ENCODE data around the gene MYO7B.

MYO7B gene

GRCh38 chr2:127552846-127553245, 17.4 kb downstream of the MYO7B start:
- H3K9ac ChIP-seq (ENCODE audit: insufficient read length), result no peak overlapping the region
- TF ChIP-seq EZH2 (IDR thresholded peaks at IDR 0.05), result no peak
- no peak for TF ChIP-seq FOXP2 (optimal IDR thresholded peaks at IDR 0.05; ENCODE audit: control extremely low read depth, extremely low read length, insufficient read depth)
- no peak for TF ChIP-seq POLR2AphosphoS5 (IDR thresholded peaks at IDR 0.05; ENCODE audit: borderline replicate concordance, low read depth, low read length)
- no peak overlapping the region for H3K27ac ChIP-seq
- H3K4me3 ChIP-seq, result no peak overlapping the region
- DNase-seq (ENCODE audit: low read depth, low spot score), result no peak
- no peaks in the 10 kb centered on the region for H3K36me3 ChIP-seq (ENCODE audit: insufficient read depth, low read length)
- H3K9me3 ChIP-seq (ENCODE audit: low read depth, low read length), result no peaks in the 10 kb centered on the region

GRCh38 chr2:127558911-127559310, 23.4 kb downstream of the MYO7B start:
- no peak for TF ChIP-seq POLR2AphosphoS5 (IDR thresholded peaks at IDR 0.05; ENCODE audit: borderline replicate concordance, low read depth, low read length)
- TF ChIP-seq FOXP2 (optimal IDR thresholded peaks at IDR 0.05; ENCODE audit: control extremely low read depth, extremely low read length, insufficient read depth), result no peak
- TF ChIP-seq EZH2 (IDR thresholded peaks at IDR 0.05), result no peak
- Histone ChIP-seq H3K27ac (no peak overlapping the region), H3K9ac (ENCODE audit: insufficient read length) (no peak overlapping the region), H3K4me3 (no peak overlapping the region), H3K36me3 (ENCODE audit: insufficient read depth, low read length) (no peaks in the 10 kb centered on the region), H3K9me3 (ENCODE audit: low read depth, low read length) (no peaks in the 10 kb centered on the region)
- DNase-seq (ENCODE audit: low read depth, low spot score), result no peak

GRCh38 chr2:127559454-127559853, 24.0 kb downstream of the MYO7B start:
- Histone ChIP-seq H3K9me3 (ENCODE audit: low read depth, low read length) (no peaks in the 10 kb centered on the region), H3K27ac (no peak overlapping the region), H3K36me3 (ENCODE audit: insufficient read depth, low read length) (no peaks in the 10 kb centered on the region), H3K9ac (ENCODE audit: insufficient read length) (no peak overlapping the region), H3K4me3 (no peak overlapping the region)
- TF ChIP-seq POLR2AphosphoS5 (IDR thresholded peaks at IDR 0.05; ENCODE audit: borderline replicate concordance, low read depth, low read length), result no peak
- no peak for DNase-seq (ENCODE audit: low read depth, low spot score)

- TF ChIP-seq FOXP2 (optimal IDR thresholded peaks at IDR 0.05; ENCODE audit: control extremely low read depth, extremely low read length, insufficient read depth), result no peak
- H3K36me3 ChIP-seq (ENCODE audit: insufficient read depth, low read length), result no peaks in the 10 kb centered on the region
- H3K9ac ChIP-seq (ENCODE audit: insufficient read length), result no peak overlapping the region
- no peak for DNase-seq (ENCODE audit: low read depth, low spot score)
- no peak overlapping the region for H3K4me3 ChIP-seq
- no peak overlapping the region for H3K27ac ChIP-seq
- H3K9me3 ChIP-seq (ENCODE audit: low read depth, low read length), result no peaks in the 10 kb centered on the region
Measured at GRCh38 chr2:127560201-127560930, 24.9 kb downstream of the MYO7B start.

GRCh38 chr2:127560931-127561280, 25.4 kb downstream of the MYO7B start:
- H3K36me3 ChIP-seq (ENCODE audit: insufficient read depth, low read length), result no peaks in the 10 kb centered on the region
- no peak for DNase-seq (ENCODE audit: low read depth, low spot score)
- TF ChIP-seq EZH2 (IDR thresholded peaks at IDR 0.05), result no peak
- no peak for TF ChIP-seq FOXP2 (optimal IDR thresholded peaks at IDR 0.05; ENCODE audit: control extremely low read depth, extremely low read length, insufficient read depth)
- TF ChIP-seq POLR2AphosphoS5 (IDR thresholded peaks at IDR 0.05; ENCODE audit: borderline replicate concordance, low read depth, low read length), result no peak
- no peak overlapping the region for H3K9ac ChIP-seq (ENCODE audit: insufficient read length)
- H3K27ac ChIP-seq, result no peak overlapping the region
- H3K9me3 ChIP-seq (ENCODE audit: low read depth, low read length), result no peaks in the 10 kb centered on the region
- H3K4me3 ChIP-seq, result no peak overlapping the region

GRCh38 chr2:127561371-127561770, 25.9 kb downstream of the MYO7B start:
- H3K9ac ChIP-seq (ENCODE audit: insufficient read length), result no peak overlapping the region

GRCh38 chr2:127562936-127563335, 27.5 kb downstream of the MYO7B start:
- H3K27ac ChIP-seq, result no peak overlapping the region
- H3K9ac ChIP-seq (ENCODE audit: insufficient read length), result no peak overlapping the region
- H3K4me3 ChIP-seq, result no peak overlapping the region
- H3K9me3 ChIP-seq (ENCODE audit: low read depth, low read length), result no peaks in the 10 kb centered on the region
- TF ChIP-seq EZH2 (IDR thresholded peaks at IDR 0.05) (no peak), POLR2AphosphoS5 (IDR thresholded peaks at IDR 0.05; ENCODE audit: borderline replicate concordance, low read depth, low read length) (no peak), FOXP2 (optimal IDR thresholded peaks at IDR 0.05; ENCODE audit: control extremely low read depth, extremely low read length, insufficient read depth) (no peak)
- no peak for DNase-seq (ENCODE audit: low read depth, low spot score)
- H3K36me3 ChIP-seq (ENCODE audit: insufficient read depth, low read length), result no peaks in the 10 kb centered on the region

More at GRCh38 chr2:127561371-127561770, 25.9 kb downstream of the MYO7B start:
- no peaks in the 10 kb centered on the region for H3K36me3 ChIP-seq (ENCODE audit: insufficient read depth, low read length)
- no peaks in the 10 kb centered on the region for H3K9me3 ChIP-seq (ENCODE audit: low read depth, low read length)
- no peak for DNase-seq (ENCODE audit: low read depth, low spot score)
- no peak for TF ChIP-seq EZH2 (IDR thresholded peaks at IDR 0.05)
- no peak for TF ChIP-seq FOXP2 (optimal IDR thresholded peaks at IDR 0.05; ENCODE audit: control extremely low read depth, extremely low read length, insufficient read depth)
- TF ChIP-seq POLR2AphosphoS5 (IDR thresholded peaks at IDR 0.05; ENCODE audit: borderline replicate concordance, low read depth, low read length), result no peak
- H3K4me3 ChIP-seq, result no peak overlapping the region
- H3K27ac ChIP-seq, result no peak overlapping the region

GRCh38 chr2:127563458-127564428, 28.3 kb downstream of the MYO7B start:
- Histone ChIP-seq H3K9ac (ENCODE audit: insufficient read length) (no peak overlapping the region), H3K9me3 (ENCODE audit: low read depth, low read length) (no peaks in the 10 kb centered on the region), H3K36me3 (ENCODE audit: insufficient read depth, low read length) (no peaks in the 10 kb centered on the region), H3K4me3 (no peak overlapping the region), H3K27ac (no peak overlapping the region)
- no peak for DNase-seq (ENCODE audit: low read depth, low spot score)
- TF ChIP-seq EZH2 (IDR thresholded peaks at IDR 0.05), result no peak
- no peak for TF ChIP-seq FOXP2 (optimal IDR thresholded peaks at IDR 0.05; ENCODE audit: control extremely low read depth, extremely low read length, insufficient read depth)
- TF ChIP-seq POLR2AphosphoS5 (IDR thresholded peaks at IDR 0.05; ENCODE audit: borderline replicate concordance, low read depth, low read length), result no peak

Measured in SK-N-MC (cell line).